GM18511 (cell line): Measurements from ENCODE around the gene SLC2A3.
A peak's percentile ranks its signal among the peaks of the same experiment; 100 is the strongest.
"Not testable (repeated sequence)": the region's sequence is repeated elsewhere in the genome, so short reads cannot be mapped to it uniquely, and the experiment has no call there.

Source experiments
- ATAC-seq: cut with Tn5 transposase; IDR thresholded peaks from one replicate; pipeline ENCODE4 v1.9.1; 2021; ENCODE audit warnings: mild to moderate bottlenecking, moderate library complexity; ENCODE audit not compliant: unreplicated experiment

Gene SLC2A3

GRCh38 chr12:7953912-7954311, 17.9 kb upstream of the SLC2A3 start:
- not testable (repeated sequence) for ATAC-seq

GRCh38 chr12:7951671-7952070, 15.7 kb upstream of the SLC2A3 start:
- ATAC-seq: no peak

- not testable (repeated sequence) for ATAC-seq
Measured at GRCh38 chr12:7950230-7950943, 14.4 kb upstream of the SLC2A3 start.

GRCh38 chr12:7948589-7949260, 12.7 kb upstream of the SLC2A3 start:
- no peak for ATAC-seq

- no peak for ATAC-seq
Measured at GRCh38 chr12:7947011-7947410, 11.0 kb upstream of the SLC2A3 start.

GRCh38 chr12:7944760-7945159, 8.8 kb upstream of the SLC2A3 start:
- not testable (repeated sequence) for ATAC-seq

GRCh38 chr12:7940906-7941305, 4.9 kb upstream of the SLC2A3 start:
- no peak for ATAC-seq

GRCh38 chr12:7937833-7938506, 2.0 kb upstream of the SLC2A3 start:
- no peak for ATAC-seq

GRCh38 chr12:7934889-7935492, 996 bp downstream of the SLC2A3 start:
- ATAC-seq: no peak

GRCh38 chr12:7934091-7934888, 1.7 kb downstream of the SLC2A3 start:
- ATAC-seq: no peak

- peak; percentile 85 for ATAC-seq
Measured at GRCh38 chr12:7933255-7933726, 2.7 kb downstream of the SLC2A3 start.

GRCh38 chr12:7932599-7933240, 3.3 kb downstream of the SLC2A3 start:
- ATAC-seq: not testable (repeated sequence)

- no peak for ATAC-seq
Measured at GRCh38 chr12:7929083-7929792, 6.7 kb downstream of the SLC2A3 start.

- ATAC-seq: no peak
Measured at GRCh38 chr12:7927470-7927869, 8.5 kb downstream of the SLC2A3 start.

- not testable (repeated sequence) for ATAC-seq
Measured at GRCh38 chr12:7926068-7926666, 9.8 kb downstream of the SLC2A3 start.

GRCh38 chr12:7923241-7924236, 12.4 kb downstream of the SLC2A3 start:
- ATAC-seq: no peak

- ATAC-seq: not testable (repeated sequence)
Measured at GRCh38 chr12:7921181-7921580, 14.8 kb downstream of the SLC2A3 start.

GRCh38 chr12:7918268-7918590, 17.8 kb downstream of the SLC2A3 start:
- ATAC-seq: not testable (repeated sequence)
